LNCAP (cell line): Measurements from ENCODE around the gene PDE4D.

Experiments used
- CTCF ChIP-seq: fragments of 450-650 bp; IDR thresholded peaks from 2 replicates; pipeline ENCODE4 v1.5.1; 2017; ENCODE audit warnings: mild to moderate bottlenecking

PDE4D gene

GRCh38 chr5:59069438-59070079 is 824.0 kb downstream of the PDE4D start:
- no peak for TF ChIP-seq CTCF

- TF ChIP-seq CTCF: no peak
These were observed 825.4 kb downstream of the PDE4D start for GRCh38 chr5:59067956-59068656.

GRCh38 chr5:59066367-59067163 is 827.0 kb downstream of the PDE4D start:
- TF ChIP-seq CTCF: no peak

GRCh38 chr5:59065554-59065953 is 828.0 kb downstream of the PDE4D start:
- TF ChIP-seq CTCF: no peak

GRCh38 chr5:59064293-59064692 is 829.2 kb downstream of the PDE4D start:
- no peak for TF ChIP-seq CTCF

GRCh38 chr5:59062986-59063683 is 830.4 kb downstream of the PDE4D start:
- no peak for TF ChIP-seq CTCF

GRCh38 chr5:59061377-59061776 is 832.1 kb downstream of the PDE4D start:
- no peak for TF ChIP-seq CTCF
